ENCODE results near the gene PAX1. TPM values are rescaled to one million over a fixed set of nuclear protein-coding genes. Genes with fewer than 3 reads are reported as not detected.

Gene PAX1
- total RNA-seq, 2 experiments from 2014 or later = not detected

DNA sequence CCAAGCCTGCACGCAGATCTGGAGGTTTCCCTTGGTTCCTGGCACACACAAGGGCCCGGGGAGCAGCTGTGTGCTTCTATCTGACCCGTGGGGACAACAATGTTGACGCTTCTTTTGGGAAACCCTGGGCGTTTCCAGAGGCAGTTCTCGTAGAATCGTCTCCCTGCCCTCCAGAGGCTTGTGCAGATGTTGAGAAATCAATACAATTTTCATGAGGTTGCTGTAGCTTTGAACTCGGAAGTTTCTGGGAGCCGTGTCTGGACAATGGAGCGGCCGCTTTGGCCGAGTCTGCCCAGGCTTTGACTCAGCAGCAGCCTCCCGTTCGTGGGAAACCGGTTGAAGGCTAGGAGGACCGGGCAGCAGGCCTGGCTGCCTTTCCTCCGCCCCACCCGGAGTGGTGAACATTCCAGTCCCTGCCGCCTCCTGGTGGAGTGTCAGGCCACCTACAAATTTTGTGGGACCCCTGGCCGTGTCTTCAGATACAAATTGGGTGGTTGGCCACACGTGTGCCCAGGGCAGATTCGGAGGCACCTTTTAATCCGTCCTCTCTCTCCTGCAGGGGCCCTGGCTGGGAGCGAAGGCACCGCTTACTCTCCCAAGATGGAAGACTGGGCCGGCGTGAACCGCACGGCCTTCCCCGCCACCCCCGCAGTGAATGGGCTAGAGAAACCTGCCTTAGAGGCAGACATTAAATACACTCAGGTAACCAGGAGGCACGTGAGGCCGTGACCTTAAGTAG, 2.7 kb downstream of the PAX1 start:
- H3K36me3 Mint-ChIP-seq (ENCODE audit: low read depth) = no peaks in the 10 kb centered on the region
- no peak overlapping the region for H3K4me3 Mint-ChIP-seq
- ChIA-PET CTCF (no interaction called here), POLR2A (no interaction called here)
- no peak overlapping the region for H3K27ac Mint-ChIP-seq
- no peaks in the 10 kb centered on the region for H3K4me1 Mint-ChIP-seq
- DNase-seq = no peak
- peaks cover 80% of the 10 kb centered on the region for H3K27me3 Mint-ChIP-seq
- H3K9me3 Mint-ChIP-seq = no peaks in the 10 kb centered on the region

DNA sequence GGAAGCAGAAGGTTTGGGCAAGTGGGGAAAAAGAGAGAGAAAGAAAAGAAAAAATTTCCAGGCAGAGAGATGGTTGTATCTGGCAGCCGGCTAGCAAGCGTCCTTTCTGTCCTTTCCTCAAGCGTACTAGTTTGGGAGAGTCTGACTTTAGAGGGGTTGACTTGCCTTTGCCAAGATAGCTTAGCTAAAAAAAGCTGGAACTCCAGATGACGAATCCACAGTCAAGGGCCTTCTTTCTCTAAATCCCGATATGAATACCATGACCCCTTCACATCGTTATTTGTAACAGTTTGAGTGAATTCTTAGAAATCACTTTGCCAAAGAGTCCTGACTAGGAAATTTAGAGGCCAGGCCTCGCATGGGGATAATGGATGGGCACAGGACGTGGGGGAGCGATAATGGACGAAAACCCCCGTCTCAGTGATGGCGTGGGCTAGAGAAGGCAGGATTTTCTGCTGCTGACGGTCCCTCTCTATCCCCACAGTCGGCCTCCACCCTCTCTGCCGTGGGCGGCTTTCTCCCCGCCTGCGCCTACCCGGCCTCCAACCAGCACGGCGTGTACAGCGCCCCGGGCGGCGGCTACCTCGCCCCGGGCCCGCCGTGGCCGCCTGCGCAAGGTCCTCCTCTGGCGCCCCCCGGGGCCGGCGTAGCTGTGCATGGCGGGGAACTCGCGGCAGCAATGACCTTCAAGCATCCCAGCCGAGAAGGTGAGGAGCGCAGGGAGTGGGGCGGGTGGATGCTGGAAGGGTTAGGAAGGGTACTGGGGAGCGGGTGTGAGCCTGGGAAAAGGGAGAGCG, 3.5 kb downstream of the PAX1 start:
- POLR2A ChIA-PET = no interaction called here
- H3K36me3 Mint-ChIP-seq (ENCODE audit: low read depth) = no peaks in the 10 kb centered on the region
- CTCF ChIA-PET = no interaction called here
- H3K27ac Mint-ChIP-seq = no peak overlapping the region
- no peaks in the 10 kb centered on the region for H3K4me1 Mint-ChIP-seq
- H3K9me3 Mint-ChIP-seq = no peaks in the 10 kb centered on the region
- H3K4me3 Mint-ChIP-seq = no peak overlapping the region
- DNase-seq = no peak
- peaks cover 81% of the 10 kb centered on the region for H3K27me3 Mint-ChIP-seq

DNA sequence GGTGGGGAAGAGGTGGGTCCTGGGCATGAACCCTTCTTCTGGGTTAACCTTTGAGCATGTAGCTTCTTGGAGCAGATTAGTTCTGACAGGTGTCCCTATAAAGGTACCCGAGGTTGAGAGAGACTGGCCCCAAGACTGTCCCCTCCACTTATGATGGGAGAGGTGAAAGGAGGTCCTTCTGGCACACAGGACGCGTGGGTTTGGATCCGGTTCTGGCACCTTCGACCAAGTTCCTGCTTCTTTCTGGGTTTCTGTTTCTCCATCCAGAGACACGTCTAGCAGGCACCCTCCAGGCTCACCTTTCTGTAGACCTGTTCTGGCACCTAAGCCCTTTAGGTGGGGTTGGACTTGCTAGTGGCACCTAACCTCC, 4.1 kb downstream of the PAX1 start:
- CTCF ChIA-PET = no interaction called here

DNA sequence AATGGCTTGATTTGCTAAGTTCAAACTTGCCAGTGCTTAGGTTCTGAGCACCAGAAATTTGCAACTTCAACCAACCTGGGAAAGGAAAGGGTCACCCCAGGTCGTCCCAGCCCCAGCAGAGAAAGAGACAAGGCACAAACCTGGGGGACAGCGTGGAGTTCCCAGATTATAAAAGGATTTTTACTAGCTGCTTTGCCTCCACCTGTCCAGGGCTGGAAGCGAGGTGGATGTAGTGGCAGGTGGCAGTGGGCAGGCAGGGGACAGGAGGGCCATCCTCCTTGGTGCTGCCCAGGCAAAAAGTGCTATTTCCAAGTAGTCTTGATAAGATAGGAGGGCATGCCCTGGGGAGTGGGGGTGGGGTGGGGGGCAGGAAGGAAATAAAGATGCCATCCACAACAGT, 4.9 kb downstream of the PAX1 start:
- ChIA-PET POLR2A (no interaction called here), CTCF (no interaction called here)
- no peaks in the 10 kb centered on the region for H3K36me3 Mint-ChIP-seq (ENCODE audit: low read depth)
- H3K4me3 Mint-ChIP-seq = no peak overlapping the region
- no peak for DNase-seq
- no peak overlapping the region for H3K27ac Mint-ChIP-seq
- peaks cover 77% of the 10 kb centered on the region for H3K27me3 Mint-ChIP-seq
- no peaks in the 10 kb centered on the region for H3K9me3 Mint-ChIP-seq
- no peaks in the 10 kb centered on the region for H3K4me1 Mint-ChIP-seq

More for the DNA sequence above, 4.1 kb downstream of the PAX1 start:
- Mint-ChIP-seq H3K9me3 (no peaks in the 10 kb centered on the region), H3K27me3 (peaks cover 77% of the 10 kb centered on the region), H3K36me3 (ENCODE audit: low read depth) (no peaks in the 10 kb centered on the region), H3K4me3 (no peak overlapping the region), H3K27ac (no peak overlapping the region), H3K4me1 (no peaks in the 10 kb centered on the region)
- POLR2A ChIA-PET = no interaction called here
- no peak for DNase-seq

DNA sequence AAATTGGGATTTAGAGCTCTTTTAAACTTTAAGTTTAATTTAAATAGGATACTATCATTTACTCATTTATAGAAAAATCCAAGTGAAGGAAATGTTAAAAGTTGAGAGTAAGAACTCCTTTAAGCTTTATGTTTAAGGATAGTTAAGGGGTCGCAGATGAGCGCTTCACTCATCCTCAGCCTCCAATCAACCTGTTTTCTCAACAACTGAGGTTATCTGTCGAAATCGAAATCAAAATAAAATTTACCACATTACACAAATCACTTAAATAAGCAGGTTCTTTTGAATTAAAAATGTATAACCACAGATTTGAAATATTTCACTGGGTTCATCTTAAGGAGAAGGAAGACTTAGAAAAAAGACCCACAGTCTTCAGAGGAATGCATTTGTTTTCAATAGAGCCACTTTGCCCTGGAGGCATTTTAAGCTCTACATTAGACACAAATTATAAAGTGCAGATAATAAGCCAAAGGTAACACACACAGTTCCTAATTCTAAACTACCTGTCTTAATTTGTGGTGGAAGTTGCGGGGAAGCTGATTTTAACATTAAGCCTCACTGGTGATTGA, 5.5 kb downstream of the PAX1 start:
- Mint-ChIP-seq H3K4me3 (no peak overlapping the region), H3K27me3 (peaks cover 82% of the 10 kb centered on the region), H3K27ac (no peak overlapping the region), H3K36me3 (ENCODE audit: low read depth) (no peaks in the 10 kb centered on the region), H3K4me1 (no peaks in the 10 kb centered on the region), H3K9me3 (no peaks in the 10 kb centered on the region)
- CTCF ChIA-PET = no interaction called here
- no peak for DNase-seq
- POLR2A ChIA-PET = no interaction called here

DNA sequence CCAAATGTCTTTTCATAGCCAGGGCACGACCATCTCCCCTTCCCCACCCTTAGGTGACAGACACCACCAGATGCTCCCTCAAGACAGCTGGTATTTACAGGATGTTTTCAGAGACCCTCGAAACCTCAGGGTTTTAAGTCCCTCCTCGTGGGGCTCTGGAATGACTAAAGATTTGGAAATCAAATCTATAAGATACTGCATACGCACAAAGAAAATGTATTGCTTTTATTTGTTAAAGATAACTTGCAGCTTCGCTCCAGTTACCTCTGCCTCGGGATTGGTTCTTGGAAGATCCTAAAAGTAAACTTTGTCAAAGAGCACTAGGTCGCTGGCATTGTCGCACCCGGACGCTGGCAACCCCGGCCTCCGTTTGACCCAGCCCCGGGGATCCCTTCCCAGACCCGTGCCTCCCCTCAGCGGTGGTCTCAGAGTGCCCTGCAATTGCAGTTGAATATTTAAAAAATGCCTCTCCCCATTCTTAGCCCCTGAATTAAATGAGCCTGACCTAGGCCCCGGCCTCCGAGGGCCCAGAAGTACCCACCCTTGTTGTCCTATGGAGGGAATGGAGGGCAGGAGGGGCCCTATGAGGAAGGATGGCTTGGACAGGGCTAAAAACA, 7.1 kb downstream of the PAX1 start:
- H3K4me1 Mint-ChIP-seq = no peaks in the 10 kb centered on the region
- no peak overlapping the region for H3K27ac Mint-ChIP-seq
- no peak for DNase-seq
- H3K4me3 Mint-ChIP-seq = no peak overlapping the region
- ChIA-PET CTCF (no interaction called here), POLR2A (no interaction called here)
- H3K27me3 Mint-ChIP-seq = peaks cover 77% of the 10 kb centered on the region
- H3K36me3 Mint-ChIP-seq (ENCODE audit: low read depth) = no peaks in the 10 kb centered on the region
- H3K9me3 Mint-ChIP-seq = no peaks in the 10 kb centered on the region

DNA sequence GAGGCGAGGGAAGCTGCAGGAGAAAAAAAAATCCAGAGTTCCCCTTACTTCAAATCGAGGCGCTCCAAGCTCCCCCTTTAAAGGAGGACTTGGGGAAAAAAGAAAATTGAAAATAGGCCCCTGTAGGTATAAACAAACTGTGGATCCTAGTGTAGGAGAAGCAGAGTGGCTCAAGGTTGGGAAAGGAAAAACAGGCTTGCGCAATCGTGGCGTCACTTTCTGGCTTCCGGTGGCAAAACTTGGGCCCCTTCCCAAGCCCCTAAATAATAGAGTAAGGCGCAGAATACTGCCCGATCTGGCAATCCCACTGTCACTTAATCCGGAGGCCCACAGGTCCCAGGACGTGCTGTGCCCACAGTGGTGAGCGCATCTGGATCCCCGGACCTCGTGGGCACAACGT, 8.0 kb downstream of the PAX1 start:
- Mint-ChIP-seq H3K4me3 (no peak overlapping the region), H3K36me3 (ENCODE audit: low read depth) (no peaks in the 10 kb centered on the region), H3K27me3 (peaks cover 74% of the 10 kb centered on the region), H3K27ac (no peak overlapping the region), H3K4me1 (no peaks in the 10 kb centered on the region), H3K9me3 (no peaks in the 10 kb centered on the region)
- ChIA-PET POLR2A (no interaction called here), CTCF (no interaction called here)
- no peak for DNase-seq

DNA sequence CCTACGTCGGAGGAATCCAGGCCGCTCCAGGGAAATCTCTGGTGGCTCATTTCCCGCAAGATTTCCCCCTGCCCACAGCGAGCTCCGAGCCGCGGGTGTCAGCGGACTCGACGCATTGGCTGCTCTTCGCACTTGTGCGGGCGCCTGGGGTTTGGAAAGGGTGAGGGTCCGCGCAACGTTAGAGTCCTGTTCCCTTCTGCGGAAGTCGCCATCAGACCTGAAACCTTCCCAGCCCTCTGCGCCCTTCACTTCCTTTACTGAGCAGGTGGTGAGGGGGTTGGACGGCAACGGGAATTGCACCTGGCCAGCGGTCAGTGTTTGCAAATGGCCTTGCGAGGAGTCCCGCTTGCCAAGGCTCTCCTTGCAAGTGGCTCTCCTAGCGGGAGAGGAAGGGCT, 8.4 kb downstream of the PAX1 start:
- ChIA-PET CTCF (no interaction called here), POLR2A (no interaction called here)
- H3K36me3 Mint-ChIP-seq (ENCODE audit: low read depth) = no peaks in the 10 kb centered on the region
- no peak overlapping the region for H3K4me3 Mint-ChIP-seq
- H3K4me1 Mint-ChIP-seq = no peaks in the 10 kb centered on the region
- H3K27ac Mint-ChIP-seq = no peak overlapping the region
- peaks cover 70% of the 10 kb centered on the region for H3K27me3 Mint-ChIP-seq
- H3K9me3 Mint-ChIP-seq = no peaks in the 10 kb centered on the region
- DNase-seq = no peak

DNA sequence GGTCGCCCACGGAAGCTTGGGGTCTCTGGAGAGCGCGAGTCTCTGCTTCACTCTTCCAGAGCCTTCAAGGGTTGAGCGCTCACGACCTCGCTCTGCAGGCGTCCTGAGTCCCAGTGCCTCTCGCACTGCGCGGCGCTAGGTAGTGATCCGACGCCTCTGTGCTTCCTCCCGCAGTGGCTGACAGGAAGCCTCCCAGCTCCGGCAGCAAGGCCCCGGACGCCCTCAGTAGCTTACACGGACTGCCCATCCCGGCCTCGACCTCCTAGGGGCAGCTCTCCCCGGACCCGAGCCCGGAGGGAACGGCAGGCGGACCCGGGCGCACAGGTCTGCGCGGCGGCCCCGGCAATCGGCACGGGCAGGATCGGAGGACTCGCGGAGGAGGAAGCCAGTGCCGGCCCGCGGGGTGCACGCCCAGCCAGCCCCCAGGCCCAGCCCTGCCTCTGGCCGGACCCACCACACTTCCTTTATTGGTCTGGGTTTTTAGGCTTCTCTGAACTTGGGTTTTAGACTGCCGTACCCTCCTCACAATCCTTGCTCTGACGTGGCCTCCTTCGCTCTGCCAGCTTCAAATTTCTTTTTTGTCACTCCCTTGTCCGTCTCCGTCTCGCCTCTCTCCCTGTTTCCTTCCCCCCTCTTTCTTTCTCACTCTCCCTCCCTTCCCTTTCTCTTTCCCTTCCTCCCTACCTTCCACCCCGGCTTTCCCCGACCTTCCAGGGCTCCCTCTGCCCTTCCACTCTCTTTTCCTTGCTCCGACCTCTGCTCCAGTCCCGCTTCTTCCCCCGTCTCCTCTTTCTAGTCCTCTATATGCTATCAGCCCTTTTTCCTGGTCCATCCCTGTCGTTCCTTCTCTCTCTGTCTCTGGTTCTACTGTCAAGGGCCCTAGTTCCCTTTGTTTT, 9.1 kb downstream of the PAX1 start:
- H3K27ac Mint-ChIP-seq = no peak overlapping the region
- peaks cover 67% of the 10 kb centered on the region for H3K27me3 Mint-ChIP-seq
- no peaks in the 10 kb centered on the region for H3K9me3 Mint-ChIP-seq
- H3K4me1 Mint-ChIP-seq = no peaks in the 10 kb centered on the region
- H3K4me3 Mint-ChIP-seq = no peak overlapping the region
- DNase-seq = no peak
- ChIA-PET POLR2A (no interaction called here), CTCF (no interaction called here)
- no peaks in the 10 kb centered on the region for H3K36me3 Mint-ChIP-seq (ENCODE audit: low read depth)

DNA sequence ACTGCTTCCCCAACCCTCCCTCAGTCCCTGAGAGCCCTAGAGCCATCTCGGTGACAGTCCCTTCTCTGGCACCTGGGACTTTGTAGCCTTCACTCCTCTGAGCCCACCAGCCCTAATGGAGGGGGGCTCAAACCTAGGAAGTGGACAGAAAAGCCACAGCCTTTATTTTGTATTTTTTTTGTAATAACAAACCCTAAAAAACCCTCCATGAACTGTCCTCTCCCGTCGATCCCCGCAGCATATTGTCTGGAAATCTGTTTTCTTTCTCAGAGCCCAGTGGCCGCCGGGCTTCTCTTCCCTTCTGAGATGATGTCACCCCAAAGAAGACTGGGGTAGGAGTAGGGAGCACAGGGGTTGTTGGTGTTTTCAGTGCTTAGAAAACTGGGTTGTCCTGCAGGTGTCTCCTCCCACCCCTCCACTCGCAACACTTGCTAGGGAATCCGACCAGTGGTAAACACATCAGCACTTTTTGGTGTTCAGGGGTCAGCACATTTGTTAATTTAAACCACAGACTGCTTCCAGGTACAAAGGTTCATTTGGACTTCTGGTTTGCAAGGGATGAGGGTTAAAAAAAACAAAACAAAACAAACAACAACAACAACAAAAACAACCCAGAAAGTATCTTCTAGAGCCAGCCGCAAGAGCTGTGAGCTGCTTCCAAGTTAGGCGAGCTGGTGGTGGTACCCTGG, 9.9 kb downstream of the PAX1 start:
- no peaks in the 10 kb centered on the region for H3K36me3 Mint-ChIP-seq (ENCODE audit: low read depth)
- H3K27me3 Mint-ChIP-seq = peaks cover 61% of the 10 kb centered on the region
- H3K4me1 Mint-ChIP-seq = no peaks in the 10 kb centered on the region
- H3K4me3 Mint-ChIP-seq = no peak overlapping the region
- no peak overlapping the region for H3K27ac Mint-ChIP-seq
- ChIA-PET POLR2A (no interaction called here), CTCF (interaction anchor here (0.7 kb wide), 1 partner anchor 669 kb away, joined by 3 read pairs; no protein-coding TSS in a partner anchor)
- no peaks in the 10 kb centered on the region for H3K9me3 Mint-ChIP-seq
- DNase-seq = no peak

DNA sequence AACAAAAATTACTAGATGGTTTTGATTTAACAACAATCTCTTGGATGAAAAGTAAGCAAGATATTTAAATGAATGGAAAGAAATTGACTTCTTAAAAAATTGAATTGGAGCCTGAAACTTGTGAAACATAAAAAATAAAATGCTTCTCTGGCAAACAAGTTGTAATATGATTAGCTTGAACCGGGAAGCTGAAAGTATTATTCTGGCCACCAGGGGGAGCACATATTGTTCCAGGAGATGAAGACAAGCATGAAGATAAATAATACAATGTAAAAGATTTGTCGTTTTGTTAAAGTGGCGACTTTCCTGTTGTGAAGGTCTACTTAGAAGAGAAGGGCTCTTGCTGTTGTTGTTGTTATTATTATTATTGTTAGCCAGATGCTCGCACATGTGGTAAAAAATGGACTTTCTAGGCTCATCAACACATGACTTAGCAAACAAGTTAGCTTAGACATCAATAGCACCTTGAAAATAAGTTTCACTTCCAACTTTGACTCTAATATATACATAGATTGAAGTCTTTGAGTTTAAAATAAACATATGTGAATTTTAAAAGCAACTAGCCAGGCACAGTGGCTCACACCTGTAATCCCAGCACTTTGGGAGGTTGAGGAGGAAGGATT, 14.2 kb downstream of the PAX1 start:
- Mint-ChIP-seq H3K9me3 (no peaks in the 10 kb centered on the region), H3K4me3 (no peak overlapping the region), H3K27ac (no peak overlapping the region), H3K4me1 (no peaks in the 10 kb centered on the region), H3K27me3 (peaks cover 29% of the 10 kb centered on the region), H3K36me3 (ENCODE audit: low read depth) (no peaks in the 10 kb centered on the region)
- DNase-seq = peak; percentile 59
- ChIA-PET CTCF (interaction anchor here (0.9 kb wide), 2 partner anchors 14 to 484 kb away, joined by 3 read pairs; no protein-coding TSS in a partner anchor), POLR2A (no interaction called here)

DNA sequence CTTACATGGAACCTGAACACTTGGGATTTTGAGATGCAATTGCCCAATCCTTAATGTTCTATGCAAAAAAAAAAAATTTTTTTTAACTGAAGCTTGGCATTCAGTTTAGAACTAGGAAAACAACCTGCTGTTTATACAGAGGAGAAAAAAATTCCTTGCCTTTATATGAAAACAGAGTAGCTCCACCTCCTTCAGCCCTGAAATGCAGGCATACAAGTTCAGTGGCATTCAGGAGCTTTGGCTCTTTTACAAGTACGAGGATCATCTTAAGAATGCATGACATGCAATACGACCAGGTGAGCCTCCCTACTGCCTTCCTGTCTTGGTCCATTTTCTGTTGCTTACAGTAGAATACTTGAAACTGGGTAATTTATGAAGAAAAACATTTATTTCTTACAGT, 20.4 kb downstream of the PAX1 start:
- Mint-ChIP-seq H3K4me1 (no peaks in the 10 kb centered on the region), H3K27me3 (no peaks in the 10 kb centered on the region), H3K4me3 (no peak overlapping the region), H3K9me3 (no peaks in the 10 kb centered on the region), H3K36me3 (ENCODE audit: low read depth) (no peaks in the 10 kb centered on the region), H3K27ac (no peak overlapping the region)
- ChIA-PET POLR2A (no interaction called here), CTCF (no interaction called here)
- no peak for DNase-seq

Measured in activated CD4-positive, alpha-beta T cell treated with anti-CD3 and anti-CD28 coated beads, Interleukin-2, amount 10 ng/mL, durations not matched to agents 7 days and 5 days (primary cell).